A549 treated with GW870086 at 1 μM for 4 hours (cell line): ENCODE results near the gene ZFHX2. TPM values are rescaled to one million over a fixed set of nuclear protein-coding genes. Genes with fewer than 3 reads are reported as not detected.

ENCODE experiments used
- total RNA-seq: library from RNA; stranded (reverse); fragments of 200-300 nt; extraction: Qiagen RNA extraction; gene quantifications from 5 replicates; pipeline ENCODE4 v1.2.3, GENCODE V29; 2022; ENCODE audit warnings: low read depth

ZFHX2 gene
- 0.63 to 1.4 TPM (median 0.75 TPM) in 5 replicates for total RNA-seq

DNA sequence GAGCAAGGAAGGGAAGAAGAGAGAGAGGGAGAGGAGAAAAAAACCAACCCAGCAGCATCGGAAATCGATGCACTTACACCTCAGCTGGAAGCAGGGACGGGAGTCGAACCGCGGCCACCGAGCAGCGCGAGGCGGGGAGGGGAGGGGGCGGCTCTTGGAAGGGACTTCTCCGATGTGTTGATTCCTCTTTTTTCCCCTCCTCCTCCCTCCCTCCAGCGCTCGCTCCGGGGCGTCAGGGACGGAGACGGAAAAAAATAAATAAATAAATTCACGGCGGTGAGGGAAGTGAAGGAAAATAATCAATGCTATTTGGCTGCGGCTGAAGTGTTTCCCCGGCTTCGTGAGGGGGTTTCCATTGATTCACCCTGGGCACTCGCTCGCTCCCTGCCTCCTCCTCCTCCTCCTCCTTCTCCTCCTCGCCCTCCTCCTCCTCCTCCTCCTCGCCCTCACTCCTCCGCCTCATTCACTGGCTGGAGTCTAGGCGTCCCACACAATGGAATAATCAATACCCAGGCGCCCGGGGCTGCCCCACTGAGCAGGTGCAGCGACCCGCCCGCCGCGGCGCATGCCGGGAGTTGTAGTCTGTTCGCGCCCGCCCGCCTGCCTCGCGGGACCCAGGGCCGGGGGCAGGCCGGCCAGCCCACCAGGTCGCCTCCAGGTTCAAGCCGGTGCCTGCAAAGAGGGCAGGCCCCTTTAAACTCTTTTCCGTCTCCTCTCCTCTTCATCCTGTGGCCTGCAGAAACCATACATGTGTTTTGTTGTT lies at the start of gene ZFHX2:
ZFHX2 (minus strand) TSS at position 500 of the 763 bp plus-strand sequence. CDS start 16,440 bp downstream, outside the sequence.

DNA sequence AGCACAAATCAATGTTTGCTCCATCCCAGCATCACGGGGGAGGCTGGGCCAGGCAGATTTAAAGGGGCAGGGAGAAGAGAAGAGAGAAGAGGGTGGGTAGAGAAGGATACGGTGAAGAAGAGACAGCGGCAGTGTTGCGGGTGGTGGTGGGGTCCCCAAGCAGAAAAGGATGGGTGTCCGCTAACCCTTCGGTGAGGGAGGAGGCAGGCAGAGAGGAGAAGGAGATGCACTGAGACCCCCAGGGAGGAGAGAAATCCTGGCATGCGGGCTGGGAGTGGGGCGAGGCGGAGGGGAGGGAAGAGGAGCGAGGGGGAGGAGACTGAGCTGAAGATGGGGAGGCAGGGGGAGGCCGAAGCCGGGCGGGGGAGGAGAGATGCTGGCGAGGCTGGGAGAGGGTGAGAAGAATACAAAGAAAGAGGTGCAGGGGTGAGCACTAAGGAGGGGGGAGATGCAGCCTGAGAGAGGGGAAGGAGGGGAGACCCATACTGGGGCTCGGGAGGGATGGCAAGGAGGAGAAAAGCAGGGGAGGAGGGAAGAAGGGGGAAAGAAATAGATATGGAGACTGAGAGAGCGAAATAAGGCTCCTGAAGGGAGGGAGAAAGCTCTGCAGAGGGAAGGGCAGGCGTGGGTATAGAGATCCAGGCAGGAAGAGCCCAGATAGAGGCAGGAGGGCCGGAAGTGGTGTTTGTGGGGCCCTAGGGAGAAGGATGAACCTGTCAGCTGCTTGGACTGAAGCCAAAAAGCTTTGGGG lies 27.2 kb upstream of the ZFHX2 start, which contains the start of gene JPH4:
JPH4 (minus strand) TSS at position 231 of the 751 bp plus-strand sequence. CDS start 1,337 bp downstream, outside the sequence.

DNA sequence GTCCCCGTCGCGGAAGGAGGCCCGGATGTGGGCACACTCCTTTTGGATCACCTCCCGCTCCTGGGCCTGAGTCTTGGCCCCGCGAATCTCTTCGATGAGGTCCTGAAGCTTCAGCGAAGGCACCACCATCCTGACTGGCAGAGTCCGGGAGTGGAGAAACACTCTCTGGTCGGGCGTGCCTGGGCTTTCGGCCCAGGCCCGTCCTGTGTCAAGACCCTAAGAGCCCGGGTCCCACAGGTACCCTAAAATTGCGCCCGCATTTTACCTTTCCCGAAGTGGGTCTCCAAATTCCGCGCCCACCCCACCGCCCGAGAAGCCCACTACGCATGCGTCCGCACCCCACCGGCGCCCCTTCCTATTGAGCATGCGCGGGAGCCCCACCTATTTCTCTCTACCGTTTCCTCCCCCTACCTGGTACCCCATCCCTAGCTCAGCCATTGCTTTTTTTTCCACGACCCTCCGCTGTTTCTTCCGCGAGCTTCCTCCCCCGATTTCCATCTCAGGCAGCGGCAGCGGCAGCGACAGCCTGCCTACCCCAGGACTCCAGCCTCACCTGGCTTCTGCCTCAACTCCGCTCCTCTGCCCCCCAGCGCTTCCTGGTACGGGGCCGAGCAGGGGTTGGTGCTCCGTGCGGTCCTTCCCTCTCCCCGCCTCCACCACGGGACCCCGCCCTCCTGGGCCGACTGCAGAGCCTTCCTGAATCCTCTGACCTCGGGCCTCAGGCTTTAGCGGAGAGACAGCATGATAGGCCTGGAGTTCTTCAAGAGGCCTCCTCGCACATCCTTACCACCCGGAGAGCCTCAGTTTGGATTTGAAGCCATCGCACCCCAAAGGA lies 15.8 kb upstream of the ZFHX2 start, which contains the start of gene AP1G2:
AP1G2 (minus strand) TSS at position 606 of the 835 bp plus-strand sequence; CDS start at position 129, 477 bp downstream.

DNA sequence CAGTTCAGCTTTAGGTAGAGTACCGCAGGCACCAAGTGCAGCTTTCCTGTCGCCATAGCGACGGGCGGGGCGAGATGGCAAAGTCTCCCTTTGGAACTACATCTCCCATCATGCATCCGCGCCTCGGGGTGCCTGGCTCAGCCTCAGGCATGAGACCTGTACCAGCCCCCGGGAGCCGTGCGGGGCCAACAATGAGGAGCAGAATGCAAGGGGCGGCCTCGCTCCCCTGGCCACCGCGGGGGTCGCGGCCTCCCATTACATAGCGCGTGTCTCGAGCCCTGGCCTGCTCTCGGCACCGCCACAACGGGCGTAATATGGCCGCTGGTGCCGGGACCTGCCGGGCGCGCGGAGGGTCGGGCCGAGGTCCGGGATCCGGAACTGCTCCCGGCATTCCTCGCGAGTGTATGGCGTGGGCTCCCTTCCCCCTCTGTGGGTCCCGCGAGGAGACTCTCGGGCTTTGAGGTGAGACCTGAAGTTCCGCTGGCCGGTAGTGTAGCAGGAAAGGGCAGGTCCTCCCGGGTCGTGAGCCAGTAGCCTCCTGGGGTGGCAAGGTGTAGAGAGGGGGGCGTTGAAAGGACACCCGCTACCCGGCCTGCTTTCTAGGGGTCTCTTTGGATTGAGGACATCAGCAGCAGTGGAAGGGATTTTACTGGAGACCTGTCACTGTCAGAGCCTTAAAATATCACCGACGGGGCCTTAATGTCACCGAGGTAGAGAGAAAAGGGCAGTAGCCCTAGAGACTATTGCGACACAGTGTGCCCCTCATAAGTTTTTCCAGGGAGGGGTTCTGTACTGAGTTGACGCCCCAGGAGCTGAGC lies 4.5 kb upstream of the ZFHX2 start, which contains the start of gene THTPA:
THTPA (plus strand) TSS at position 390 of the 818 bp plus-strand sequence. CDS start 487 bp downstream, outside the sequence.

Other genes starting within 250 kb of the ZFHX2 start
- gene PPP1R3E, start 248.9 kb downstream of the ZFHX2 start, total RNA-seq = 2.9 to 4.4 TPM (median 3.4 TPM) in 5 replicates
- gene BCL2L2, start 244.9 kb downstream of the ZFHX2 start, total RNA-seq = 14.6 to 20.4 TPM (median 18.5 TPM) in 5 replicates
- gene PABPN1, start 230.3 kb downstream of the ZFHX2 start, total RNA-seq = 136 to 147 TPM (median 143 TPM) in 5 replicates
- 6.3 to 7.7 TPM (median 6.6 TPM) in 5 replicates for gene SLC22A17, start 198.9 kb downstream of the ZFHX2 start, total RNA-seq
- not detected in 5 replicates for gene EFS, start 186.6 kb downstream of the ZFHX2 start, total RNA-seq
- not detected in 5 replicates for gene IL25, start 179.0 kb downstream of the ZFHX2 start, total RNA-seq
- gene CMTM5, start 174.7 kb downstream of the ZFHX2 start, total RNA-seq = not detected in 5 replicates
- gene MYH6, start 143.5 kb downstream of the ZFHX2 start, total RNA-seq = 0.02 to 0.03 TPM in 2 of 5 replicates, not detected in the others
- gene MYH7, start 116.1 kb downstream of the ZFHX2 start, total RNA-seq = not detected in 5 replicates
- 61.1 to 68.9 TPM (median 63.1 TPM) in 5 replicates for gene NGDN, start 82.1 kb downstream of the ZFHX2 start, total RNA-seq
- 11.1 to 13.5 TPM (median 11.7 TPM) in 5 replicates for gene THTPA, start 4.5 kb upstream of the ZFHX2 start, total RNA-seq
- 35.3 to 56.4 TPM (median 46.8 TPM) in 5 replicates for gene AP1G2, start 16.0 kb upstream of the ZFHX2 start, total RNA-seq
- gene JPH4, start 27.0 kb upstream of the ZFHX2 start, total RNA-seq = 0.03 to 0.10 TPM (median 0.07 TPM) in 3 of 5 replicates, not detected in the others
- 4.8 to 9.2 TPM (median 6.1 TPM) in 5 replicates for gene DHRS2, start 84.6 kb upstream of the ZFHX2 start, total RNA-seq